SIG-M5 treated with dmso at 0.1 percent for 504 hours (cell line): Measurements from ENCODE around the gene CCDC43.

ENCODE experiments used
- DNase-seq: peaks from one replicate; lab custom pipeline; 2025; ENCODE audit not compliant: unreplicated experiment; lab: John Stamatoyannopoulos, UW

CCDC43 gene

DNA sequence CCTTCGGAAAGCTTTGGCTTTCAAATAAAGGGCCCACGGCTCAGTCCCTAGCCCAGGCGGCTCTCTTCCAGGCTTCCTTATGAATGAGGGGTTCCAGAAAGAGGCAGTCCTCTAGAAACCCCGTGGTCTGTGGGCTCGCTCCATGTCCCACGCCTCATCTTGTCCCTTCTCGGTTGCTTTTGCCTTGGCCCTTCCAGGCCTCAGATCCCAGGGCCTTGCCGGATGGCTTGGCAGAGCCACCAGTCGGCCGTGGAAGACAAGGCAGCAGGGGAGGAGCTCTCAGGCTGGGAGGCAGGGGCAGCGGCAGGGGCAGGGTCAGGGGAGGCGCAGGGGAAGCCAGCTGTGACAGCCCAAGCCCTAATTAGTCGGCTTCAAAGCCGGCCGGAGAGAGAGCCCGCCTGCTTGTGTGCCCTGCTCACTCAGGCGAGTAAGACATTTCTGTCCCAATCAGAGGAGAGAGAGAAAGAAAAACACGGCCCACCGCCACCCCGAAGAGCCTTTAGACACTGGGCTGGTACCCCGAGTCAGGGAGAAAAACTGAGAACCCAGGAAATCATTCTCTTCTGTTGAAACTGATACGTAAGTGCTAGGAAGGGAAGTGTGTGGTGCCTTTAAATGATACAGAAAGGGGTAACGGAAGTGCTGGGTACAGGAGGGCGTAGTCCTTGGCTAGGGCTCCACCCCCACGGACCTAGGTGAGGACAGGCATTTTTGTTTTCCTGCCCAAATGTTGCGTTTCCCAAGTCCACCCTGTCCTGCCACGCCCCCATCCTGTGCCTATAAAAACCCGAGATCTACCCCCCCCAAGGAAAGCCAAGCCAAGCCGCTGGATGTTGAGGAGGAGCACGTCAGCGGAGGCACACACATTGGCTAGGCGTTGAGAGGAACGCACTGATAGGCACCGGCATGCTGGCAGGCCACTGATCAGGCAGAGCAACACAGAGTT is 61.1 kb downstream of the CCDC43 start:
- DNase-seq: no peak

DNA sequence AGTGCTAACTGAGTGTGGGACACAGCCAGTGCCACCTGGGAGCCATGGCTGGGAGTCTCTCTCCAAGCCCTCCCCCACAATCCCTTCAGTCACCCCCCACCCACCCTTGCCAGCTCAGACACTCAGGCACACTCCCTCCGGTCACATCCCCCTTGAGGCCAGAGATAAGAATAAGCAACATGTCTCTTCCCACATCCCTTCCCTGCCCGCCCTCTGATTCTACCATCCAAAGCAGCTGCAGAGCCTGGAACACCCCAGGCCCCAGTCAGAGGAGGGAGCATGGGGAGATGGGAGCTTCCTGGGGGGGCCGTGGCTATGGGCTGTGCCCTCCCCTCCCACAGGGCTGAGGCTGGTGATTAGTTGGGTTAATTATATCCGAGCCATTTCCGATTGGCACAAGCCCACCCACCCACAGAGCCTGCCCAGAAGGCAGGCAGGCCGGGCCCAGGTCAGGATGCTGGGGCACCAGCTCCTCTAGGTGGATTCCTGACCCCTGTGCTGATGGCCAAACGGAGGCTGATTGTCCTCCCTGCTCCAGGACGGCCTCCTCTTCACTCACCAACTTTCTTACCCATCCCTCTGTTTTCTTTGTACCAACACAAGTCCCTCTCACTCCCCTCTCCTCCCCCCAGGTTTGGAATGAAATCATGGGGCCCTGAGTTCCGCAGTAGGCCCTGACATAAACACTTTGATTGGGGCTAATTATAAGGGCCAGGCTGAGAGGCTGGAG is 61.9 kb downstream of the CCDC43 start:
- DNase-seq: no peak
